GM19193 (cell line): ENCODE measurements around the gene POU2F1.

Experiments used
- POLR2A ChIP-seq: IDR thresholded peaks from 4 replicates; pipeline ENCODE4 v1.6.1; 2011; ENCODE audit not compliant: insufficient read depth, insufficient read length; ENCODE audit errors: extremely low read depth

POU2F1 gene

DNA sequence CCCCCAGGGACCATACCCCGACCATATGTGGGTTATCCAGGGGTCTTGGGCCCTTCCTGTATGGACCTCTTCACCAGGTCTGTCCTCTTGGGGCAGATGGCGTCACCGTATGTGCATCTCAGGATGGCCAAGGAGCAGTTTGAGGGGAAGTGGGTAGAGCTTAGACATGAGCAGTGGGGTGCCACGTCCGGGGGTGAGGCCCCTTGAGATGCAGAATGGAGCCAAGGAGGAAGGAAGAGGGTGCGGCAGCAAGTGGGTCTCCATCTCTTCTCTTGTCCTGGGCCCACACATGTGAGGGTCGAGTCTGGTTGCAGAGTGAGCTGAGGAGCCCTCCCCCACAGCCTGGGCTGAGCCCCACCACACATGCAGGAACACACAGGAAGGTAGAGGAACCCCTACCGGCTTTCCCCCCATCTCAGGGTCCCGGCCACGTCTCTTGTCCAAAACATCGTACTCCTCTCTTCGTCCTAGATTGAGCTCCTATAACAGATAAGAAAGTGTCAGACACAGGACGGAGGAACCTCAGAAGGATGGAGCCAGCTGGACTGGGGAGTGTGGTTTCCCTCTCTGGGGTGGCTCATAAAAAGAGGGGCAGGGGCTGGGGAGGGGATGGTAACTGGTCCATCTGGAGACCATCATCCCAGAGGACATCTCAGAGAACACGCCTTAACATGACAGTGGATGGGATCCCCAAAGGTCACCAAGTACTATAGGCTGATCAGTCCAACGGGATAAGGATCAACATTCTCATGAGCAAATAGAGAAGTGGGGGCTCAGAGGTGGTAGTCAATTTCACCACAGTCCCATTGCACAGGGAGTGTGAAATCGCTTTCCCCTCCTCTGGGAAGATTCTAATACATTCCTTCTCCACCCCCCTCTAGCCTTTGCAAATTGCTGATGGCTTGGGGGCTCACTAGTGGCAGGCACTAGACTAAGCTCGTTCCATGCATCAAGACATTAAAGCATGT, 217.8 kb downstream of the POU2F1 start:
- TF ChIP-seq POLR2A, result no peak

DNA sequence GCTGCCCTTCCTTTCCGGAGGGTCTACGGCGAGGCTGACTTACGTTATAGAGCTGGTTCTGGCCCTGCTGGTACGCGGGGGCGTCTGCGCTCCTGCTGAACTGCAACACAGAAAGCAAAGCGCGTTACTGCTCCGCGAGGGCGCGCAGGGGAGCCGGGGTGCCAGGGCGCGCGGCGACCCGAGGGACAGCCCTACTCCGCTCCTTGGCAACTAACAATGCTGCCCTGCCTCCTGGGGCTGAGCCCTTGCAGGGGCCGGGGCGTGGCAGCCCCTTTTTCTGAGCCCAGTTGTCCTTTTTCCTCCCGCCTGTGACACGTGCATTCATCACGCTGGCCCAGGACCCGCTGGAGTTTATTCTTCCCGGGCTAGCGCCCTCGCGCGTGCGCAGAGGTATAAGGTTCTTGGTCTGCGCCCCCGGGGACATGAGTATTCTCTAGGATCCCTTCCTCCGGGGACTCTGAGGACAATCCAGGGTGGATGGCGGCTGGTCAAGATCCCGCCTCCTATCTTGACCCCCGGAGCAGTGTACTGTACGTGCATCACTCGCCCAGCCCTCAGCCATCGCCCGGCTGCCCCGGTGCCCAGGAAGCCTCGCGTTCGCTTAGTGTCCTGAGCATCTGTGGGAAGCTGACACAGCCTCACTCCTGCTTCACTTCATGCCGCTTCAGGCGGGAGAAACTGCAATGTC, 218.8 kb downstream of the POU2F1 start:
- no peak for TF ChIP-seq POLR2A

DNA sequence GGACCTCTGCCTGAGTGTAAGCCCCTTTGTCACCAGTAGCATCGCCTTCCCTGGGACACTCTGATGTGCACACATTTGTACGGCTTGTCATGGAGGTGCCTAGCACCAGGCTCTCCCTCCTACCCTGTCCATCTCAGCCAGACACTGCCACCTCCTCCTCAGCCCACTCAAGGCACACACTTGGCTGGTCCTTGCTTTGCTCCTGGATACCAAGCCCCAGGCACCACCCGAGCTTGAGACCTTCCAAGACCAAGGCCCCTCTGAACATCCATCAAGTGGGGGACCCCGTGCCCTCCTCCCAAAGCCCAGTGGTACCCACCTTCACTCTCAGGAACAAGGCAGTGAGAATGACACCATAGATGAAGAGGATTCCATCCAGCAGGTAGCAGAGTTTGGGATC, 219.7 kb downstream of the POU2F1 start:
- TF ChIP-seq POLR2A, result no peak

DNA sequence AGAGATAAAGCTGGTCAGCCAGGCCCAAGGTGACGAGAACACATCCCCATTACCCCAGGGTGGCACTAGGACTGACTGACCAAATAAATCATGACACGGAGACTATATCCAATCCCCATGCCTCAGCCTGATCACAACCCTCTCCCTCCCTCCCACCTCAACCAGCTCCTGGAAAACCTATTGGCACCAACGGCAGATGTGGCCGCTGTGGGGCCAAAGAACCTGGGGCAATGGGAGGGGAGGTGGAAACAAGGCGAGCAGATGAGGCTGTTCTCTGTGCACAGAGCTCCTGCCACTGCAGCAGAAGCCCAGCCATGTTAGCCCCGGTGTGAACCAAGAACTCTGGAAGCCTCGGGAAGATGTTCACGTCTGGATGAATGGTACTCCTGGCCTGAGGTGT, 220.1 kb downstream of the POU2F1 start:
- no peak for TF ChIP-seq POLR2A

DNA sequence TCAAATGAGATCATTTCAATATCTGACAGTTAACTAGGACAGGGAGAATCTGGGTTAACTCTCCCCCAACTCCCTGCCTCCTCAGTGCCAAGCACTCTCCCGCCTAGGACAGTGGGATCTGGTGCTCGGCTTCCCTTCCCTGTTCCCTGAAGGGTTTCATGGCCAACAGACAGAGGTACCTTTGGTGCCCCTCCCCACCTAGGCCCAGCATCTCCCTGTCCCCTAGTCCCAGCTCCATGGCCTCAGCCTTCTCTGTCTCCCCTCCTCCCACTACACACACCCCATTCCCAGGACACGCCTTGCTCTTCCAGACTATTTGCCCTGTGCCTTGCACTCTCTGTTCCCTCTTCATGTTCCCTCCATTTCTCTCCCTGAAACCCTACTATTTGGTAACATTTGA, 220.5 kb downstream of the POU2F1 start:
- TF ChIP-seq POLR2A, result no peak

DNA sequence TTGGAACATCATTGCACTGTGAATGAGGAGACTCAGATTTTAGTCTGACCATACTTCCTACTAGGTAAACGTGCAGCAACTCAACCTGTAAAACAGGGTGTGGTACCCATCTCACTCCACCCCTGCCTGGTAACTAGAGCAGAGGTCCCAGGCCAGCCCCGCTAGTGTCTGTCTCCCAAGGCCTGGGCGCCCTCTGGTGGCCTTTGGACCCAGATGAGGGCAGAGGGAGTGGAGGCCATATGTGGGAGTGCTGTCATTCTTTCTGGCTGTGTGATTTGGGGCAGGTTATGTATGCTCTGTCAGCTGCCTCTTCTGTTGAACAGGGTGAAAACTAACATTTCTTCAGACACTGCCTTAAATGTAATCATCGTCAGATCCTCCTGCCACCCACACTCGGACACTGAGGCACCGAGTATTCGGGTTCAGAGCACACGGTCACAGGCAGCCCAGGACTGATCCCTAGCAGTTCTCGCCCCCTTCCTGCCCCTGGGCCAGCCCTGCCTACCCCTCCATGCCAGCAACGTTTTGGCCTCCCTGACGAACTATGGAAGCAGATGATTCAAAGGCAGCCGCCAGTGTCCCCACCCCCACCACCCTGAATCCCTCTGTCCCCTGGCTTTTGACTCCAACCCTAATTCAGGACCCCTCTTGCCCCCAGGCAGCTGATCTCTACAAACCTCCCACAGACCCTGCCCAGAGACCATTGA, 221.6 kb downstream of the POU2F1 start:
- TF ChIP-seq POLR2A, result no peak

DNA sequence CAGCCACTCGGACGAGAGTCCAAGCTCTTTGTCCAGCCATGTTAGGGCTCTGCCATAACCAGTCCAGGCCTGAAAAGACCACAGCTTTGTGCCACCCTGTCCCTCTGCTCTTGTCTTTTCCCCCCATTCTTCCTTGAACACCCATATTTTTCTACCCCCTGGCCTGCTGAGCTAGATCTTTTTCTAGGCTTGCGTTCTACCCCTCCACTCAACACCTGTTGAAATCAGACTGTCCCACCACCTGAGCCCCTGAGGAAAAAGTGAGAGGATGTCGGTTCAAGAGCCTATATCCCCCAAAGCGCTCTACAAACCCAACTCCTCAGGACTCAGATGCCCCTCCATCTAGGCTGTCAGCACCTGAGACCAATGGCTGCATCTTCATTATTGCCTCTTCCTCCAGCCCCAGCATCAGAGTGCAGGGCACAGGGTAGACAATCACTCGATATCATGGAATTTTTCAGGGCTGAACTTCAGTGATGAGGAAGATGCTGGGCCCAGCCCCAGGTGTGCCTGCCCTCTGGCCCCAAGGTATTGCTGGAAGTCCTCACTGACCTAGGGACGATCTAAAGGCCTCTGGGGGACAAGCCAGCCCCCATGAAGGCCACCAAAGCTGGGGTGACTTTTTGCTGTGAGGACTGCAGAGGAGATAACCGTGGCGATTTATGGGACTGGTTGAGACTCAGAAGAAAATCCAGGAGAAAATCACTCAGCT, 222.3 kb downstream of the POU2F1 start:
- TF ChIP-seq POLR2A, result no peak

DNA sequence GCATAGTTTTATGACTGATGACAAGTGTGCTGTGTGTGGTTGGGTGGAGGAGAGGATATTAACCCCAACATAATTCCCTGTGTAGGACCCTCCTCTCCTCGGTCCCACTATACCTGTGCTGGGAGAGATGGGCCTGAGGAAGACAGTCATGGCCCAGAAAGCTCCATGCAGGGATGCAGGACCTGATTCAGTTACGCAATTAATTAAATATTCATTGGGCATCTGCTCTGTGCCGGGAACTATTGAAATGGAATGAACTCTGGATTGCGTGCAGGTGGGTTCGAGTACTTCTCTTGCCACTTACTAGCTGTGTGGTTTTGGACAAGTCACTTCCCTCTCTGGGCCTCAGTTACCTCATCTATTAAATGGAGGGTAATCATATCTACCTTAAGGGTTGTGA, 223.1 kb downstream of the POU2F1 start:
- no peak for TF ChIP-seq POLR2A

DNA sequence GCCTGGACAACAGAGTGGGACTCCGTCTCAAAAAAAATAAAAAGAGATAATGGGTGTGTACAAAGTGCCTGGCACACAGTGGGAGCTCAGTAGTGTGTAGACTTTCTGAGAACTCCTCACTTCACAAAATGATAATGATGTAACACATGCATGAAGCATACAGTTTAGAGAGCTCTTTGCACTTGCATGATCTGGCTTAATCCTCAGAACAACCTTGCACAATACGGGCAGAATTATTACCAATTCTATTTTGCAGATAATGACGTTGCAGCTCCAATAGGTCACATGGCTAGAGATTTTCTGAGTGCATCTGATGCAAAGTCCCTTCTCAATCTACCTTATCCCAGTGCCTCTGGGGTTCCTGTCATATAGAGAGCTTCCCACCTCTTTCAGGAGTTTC, 226.3 kb downstream of the POU2F1 start:
- no peak for TF ChIP-seq POLR2A

DNA sequence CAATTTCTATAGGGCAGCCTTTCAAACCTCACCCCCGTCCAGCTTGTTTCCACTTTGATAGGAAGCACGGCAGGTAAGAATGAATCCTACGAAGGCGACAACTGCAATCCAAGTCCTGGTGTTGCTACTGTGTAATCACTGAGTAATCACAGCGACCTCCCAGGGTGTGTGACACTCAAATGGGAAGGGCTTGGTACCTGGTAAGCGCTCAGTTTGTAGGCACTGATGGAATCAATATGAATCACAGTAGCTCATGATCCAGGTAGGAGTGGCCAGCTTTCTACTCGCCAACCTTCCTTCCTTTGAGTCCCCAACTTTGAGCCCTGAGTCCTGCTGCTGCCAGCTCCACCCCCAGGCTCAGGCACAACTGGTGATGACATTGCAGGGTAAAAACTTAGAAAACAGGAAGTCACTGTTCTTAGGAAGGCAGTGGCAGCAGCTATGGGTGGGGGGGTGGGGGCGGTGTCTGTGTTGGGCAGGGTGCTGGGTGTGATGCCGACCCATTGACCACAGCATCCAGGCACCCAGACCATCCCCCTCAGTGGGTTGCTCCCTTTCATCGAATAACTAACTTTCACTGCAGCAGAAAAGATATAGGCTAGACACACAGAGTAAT, 226.9 kb downstream of the POU2F1 start:
- TF ChIP-seq POLR2A, result no peak

DNA sequence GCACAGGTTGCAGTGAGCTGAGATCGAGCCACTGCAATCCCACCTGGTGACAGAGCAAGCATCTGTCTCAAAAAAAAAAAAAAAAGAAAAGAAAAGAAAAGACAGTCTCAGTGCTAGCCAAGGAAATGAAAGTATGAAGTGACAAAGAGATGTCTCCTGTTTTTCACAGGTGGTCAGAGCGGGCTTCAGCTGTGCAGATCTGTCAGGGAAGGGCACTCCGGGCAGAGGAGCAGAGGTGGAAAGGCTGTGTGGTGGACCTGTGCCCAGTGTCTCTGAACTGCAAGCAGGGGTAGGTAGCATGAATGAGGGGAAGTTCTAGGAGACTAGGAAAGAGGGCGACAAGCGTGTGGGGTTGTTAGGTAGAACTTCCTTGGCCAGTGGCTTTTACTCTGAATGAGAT, 230.2 kb downstream of the POU2F1 start:
- no peak for TF ChIP-seq POLR2A

DNA sequence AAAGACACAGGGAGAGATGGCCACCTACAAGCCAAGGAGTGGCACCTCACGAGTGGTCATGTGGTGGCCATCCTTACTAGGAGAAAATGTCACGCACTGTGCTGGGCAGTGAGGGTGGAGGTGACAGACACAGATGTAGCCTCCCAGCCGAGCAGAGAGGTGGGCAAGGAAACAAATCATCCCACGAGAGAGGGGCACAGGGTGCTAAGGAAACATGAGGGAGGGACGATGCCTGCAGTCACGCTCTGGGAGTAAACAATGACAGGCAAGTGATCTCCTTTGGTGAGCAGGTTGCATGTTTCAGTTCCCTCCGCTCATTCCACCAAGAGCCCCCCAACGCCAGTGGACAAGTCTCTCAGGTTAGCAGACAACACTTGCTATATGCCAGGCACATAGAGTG, 231.8 kb downstream of the POU2F1 start:
- no peak for TF ChIP-seq POLR2A

DNA sequence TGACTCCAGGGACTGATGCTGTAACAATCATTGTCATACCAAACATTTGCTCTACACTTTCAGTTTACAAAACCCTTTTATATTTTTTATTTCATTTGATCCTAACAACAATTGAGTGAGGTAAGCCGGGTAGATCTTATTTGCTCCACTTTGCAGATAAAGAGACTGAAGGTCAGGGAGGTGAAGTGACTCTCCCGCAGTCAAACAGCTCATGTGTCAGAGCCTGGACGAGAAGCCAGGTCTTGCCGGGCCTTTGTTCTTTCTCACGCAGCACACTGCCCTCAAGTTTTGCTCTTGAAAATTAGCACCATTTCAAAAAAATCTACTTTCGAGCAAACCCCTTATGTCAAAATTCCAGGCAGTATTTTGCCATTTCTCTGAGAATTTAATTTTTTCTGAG, 232.4 kb downstream of the POU2F1 start:
- no peak for TF ChIP-seq POLR2A

DNA sequence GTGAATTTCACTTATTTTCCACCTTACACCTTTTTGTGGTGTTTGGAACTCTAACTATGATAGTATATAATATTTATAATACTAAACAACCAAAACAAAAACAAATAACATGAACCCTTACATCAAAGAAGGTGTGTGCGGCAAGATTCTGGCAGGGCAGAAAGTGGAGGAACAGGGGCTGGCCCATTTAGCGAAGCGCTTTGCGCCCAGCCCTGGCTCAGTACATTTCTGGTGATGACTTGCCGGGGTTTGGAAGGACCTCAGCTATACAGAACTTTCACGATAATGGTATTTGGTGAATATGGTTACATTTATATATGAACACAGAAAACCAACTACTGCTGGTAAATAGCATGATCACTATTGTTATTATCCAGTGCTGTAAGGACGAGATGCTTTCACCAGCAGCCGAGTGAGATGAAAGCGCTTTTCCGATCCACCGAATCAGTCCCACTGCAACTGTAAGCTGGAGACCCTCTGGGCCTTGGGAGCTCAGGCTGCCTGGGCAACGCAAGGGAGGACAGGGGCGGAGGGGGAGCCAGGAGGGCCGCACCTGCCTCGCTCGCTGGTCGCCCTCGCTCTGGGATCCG, 233.7 kb downstream of the POU2F1 start:
- TF ChIP-seq POLR2A, result no peak

DNA sequence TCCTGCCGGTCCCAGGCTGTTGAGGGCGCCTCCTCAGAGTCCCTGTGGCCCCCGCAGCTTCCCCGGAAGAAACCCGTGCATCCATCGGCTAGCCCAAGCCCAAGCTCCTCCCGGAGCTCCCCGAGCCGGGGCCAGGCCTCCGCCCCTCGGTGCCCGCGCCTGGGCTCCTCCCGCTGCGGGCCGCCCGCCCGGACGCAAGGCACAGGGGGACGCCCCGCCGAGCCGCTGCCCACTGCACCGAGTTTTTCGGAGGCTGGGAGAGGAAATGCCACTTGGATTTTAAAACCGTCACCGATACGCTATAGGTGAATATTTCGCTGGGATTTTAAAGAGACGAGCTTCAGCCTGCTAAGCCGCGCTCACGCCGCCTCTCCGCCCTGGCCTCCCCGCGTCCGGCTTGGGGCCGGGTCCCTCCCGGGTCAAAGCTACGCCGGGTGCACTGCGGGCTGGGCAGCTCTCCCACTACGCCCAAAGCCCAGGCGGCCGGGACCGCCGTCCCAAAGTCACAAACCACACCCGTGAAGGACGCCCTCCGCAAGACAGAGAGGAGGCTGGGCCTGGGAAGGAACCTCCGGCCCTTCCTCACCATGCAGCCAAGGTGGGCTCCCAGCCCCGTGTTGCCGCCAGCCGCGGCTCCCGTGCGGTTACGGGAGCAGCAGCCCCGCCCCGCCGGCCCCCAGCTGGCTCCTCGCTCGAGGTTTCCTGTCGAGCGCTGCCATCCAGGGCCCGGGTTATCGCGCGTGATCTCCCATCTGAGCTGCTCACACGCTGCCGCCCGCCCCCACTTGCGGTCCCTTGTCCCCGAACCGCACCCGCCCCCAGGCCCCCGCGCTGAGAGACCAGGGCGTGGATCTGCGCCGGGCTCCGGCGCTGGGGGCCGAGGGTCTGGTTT, 234.5 kb downstream of the POU2F1 start:
- TF ChIP-seq POLR2A, result no peak
